HS-27A (cell line): Measurements from ENCODE around the gene KBTBD8.

Source experiments
- DNase-seq: peaks from one replicate; pipeline ENCODE4 v3.0.0-alpha.2; 2012; ENCODE audit warnings: low read depth, missing footprints

KBTBD8 gene

GRCh38 chr3:67034371-67034770 is 36.3 kb downstream of the KBTBD8 start:
- DNase-seq = no peak

- DNase-seq = no peak
These were observed 39.5 kb downstream of the KBTBD8 start for GRCh38 chr3:67037615-67038014.

GRCh38 chr3:67044295-67044694 is 46.2 kb downstream of the KBTBD8 start:
- DNase-seq = peak; percentile 47

GRCh38 chr3:67044955-67045354 is 46.8 kb downstream of the KBTBD8 start:
- no peak for DNase-seq

GRCh38 chr3:67045711-67046465 is 47.8 kb downstream of the KBTBD8 start:
- no peak for DNase-seq

GRCh38 chr3:67047051-67047450 is 48.9 kb downstream of the KBTBD8 start:
- DNase-seq = no peak

GRCh38 chr3:67048067-67048714 is 50.1 kb downstream of the KBTBD8 start:
- DNase-seq = no peak

- no peak for DNase-seq
These were observed 50.6 kb downstream of the KBTBD8 start for GRCh38 chr3:67048715-67049074.

GRCh38 chr3:67059443-67059842 is 61.3 kb downstream of the KBTBD8 start:
- DNase-seq = no peak
